GM10266 (cell line): Measurements from ENCODE around the gene KCTD19.
"Not testable (repeated sequence)": the region's sequence is repeated elsewhere in the genome, so short reads cannot be mapped to it uniquely, and the experiment has no call there.

Experiments
- DNase-seq: peaks from one replicate; pipeline ENCODE4 v3.0.0; 2012; ENCODE audit errors: extremely low spot score
- CTCF ChIP-seq: IDR thresholded peaks from 2 replicates; pipeline ENCODE4 v1.5.1; 2012; ENCODE audit warnings: mild to moderate bottlenecking, low read depth; ENCODE audit not compliant: control insufficient read depth, insufficient read depth; ENCODE audit errors: missing control alignments

KCTD19 gene

GRCh38 chr16:67326472-67327309 is at the start of gene KCTD19, which contains the start of gene LRRC36:
Gene KCTD19 (minus strand): TSS chr16:67326741. CDS start chr16:67326707, 34 bp downstream.
Gene LRRC36 (plus strand): TSS chr16:67326815. CDS start chr16:67326863, 48 bp downstream.
- DNase-seq, result peak; percentile 82
- TF ChIP-seq CTCF, result peak; percentile 58

GRCh38 chr16:67376012-67376411 is 49.5 kb upstream of the KCTD19 start:
- DNase-seq, result not testable (repeated sequence)

GRCh38 chr16:67372664-67373063 is 46.1 kb upstream of the KCTD19 start:
- DNase-seq, result no peak
- TF ChIP-seq CTCF, result peak; percentile 21

- DNase-seq, result no peak
- no peak for TF ChIP-seq CTCF
Observed at GRCh38 chr16:67370661-67371060, 44.1 kb upstream of the KCTD19 start.

GRCh38 chr16:67364600-67365235 is 38.2 kb upstream of the KCTD19 start:
- TF ChIP-seq CTCF, result no peak
- no peak for DNase-seq

GRCh38 chr16:67361038-67361437 is 34.5 kb upstream of the KCTD19 start:
- TF ChIP-seq CTCF, result no peak
- no peak for DNase-seq

GRCh38 chr16:67359540-67360269 is 33.2 kb upstream of the KCTD19 start:
- DNase-seq, result not testable (repeated sequence)

GRCh38 chr16:67357561-67357960 is 31.0 kb upstream of the KCTD19 start:
- no peak for DNase-seq
- TF ChIP-seq CTCF, result no peak
